HG02852 (cell line): ENCODE measurements around the gene PPP2R5B.

Experiments used
- ATAC-seq: cut with Tn5 transposase; IDR thresholded peaks from one replicate; pipeline ENCODE4 v1.9.1; 2021; ENCODE audit warnings: mild to moderate bottlenecking, moderate library complexity; ENCODE audit not compliant: unreplicated experiment

The PPP2R5B gene

GRCh38 chr11:64925536-64926436 is 1.3 kb downstream of the PPP2R5B start:
- no peak for ATAC-seq

DNA sequence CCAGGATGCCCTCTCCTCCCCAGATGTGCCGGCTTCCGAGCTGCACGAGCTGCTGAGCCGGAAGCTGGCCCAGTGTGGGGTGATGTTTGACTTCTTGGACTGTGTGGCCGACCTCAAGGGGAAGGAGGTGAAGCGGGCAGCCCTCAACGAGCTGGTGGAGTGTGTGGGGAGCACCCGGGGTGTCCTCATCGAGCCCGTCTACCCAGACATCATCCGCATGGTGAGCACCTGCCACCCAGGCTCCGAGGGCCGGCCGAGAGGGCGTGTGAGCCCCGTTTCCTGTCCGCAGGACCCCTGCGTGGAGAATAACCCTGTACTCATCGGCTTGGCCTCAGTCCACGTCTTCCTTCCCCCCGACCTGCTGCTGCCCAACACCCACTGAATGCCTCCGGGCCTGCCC is 2.2 kb downstream of the PPP2R5B start:
- no peak for ATAC-seq

GRCh38 chr11:64928957-64929356 is 4.5 kb downstream of the PPP2R5B start:
- ATAC-seq = no peak

- ATAC-seq = no peak
Measured at GRCh38 chr11:64929625-64930024, 5.1 kb downstream of the PPP2R5B start.

- no peak for ATAC-seq
Measured at GRCh38 chr11:64930340-64930739, 5.9 kb downstream of the PPP2R5B start.

GRCh38 chr11:64931290-64931689 is 6.8 kb downstream of the PPP2R5B start:
- no peak for ATAC-seq

GRCh38 chr11:64932324-64932723 is 7.8 kb downstream of the PPP2R5B start:
- no peak for ATAC-seq

DNA sequence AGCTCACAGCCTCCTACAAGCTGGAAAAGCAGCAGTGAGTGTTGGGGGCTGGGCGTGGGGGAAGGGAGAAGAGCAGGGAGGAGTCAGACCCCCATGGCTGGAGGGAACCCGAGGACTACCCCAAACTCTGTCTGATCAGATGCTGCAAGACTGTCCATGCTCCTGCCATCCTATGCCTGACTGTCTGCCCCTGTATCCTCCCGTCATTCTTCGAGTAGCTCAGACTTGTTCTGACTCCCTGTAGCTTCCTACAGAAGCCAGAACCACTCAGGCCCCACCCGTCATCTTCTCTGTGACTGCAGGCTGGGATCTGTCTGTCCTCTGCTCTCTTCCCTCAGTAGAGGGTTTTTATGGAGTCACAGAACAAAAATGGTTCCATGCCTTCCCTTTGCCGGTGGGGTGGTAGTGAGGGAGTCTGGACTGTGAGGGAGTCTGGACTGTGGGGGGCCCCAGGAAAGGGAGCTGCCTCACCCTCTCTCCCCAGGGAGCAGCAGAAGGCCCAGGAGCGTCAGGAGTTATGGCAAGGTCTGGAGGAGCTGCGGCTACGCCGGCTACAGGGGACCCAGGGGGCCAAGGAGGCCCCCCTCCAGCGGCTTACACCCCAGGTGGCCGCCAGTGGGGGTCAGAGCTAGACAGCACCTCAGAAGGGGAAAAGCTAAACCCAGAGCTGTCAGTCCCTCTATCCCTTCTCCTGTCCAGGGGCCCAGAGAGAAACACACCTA is 8.9 kb downstream of the PPP2R5B start:
- no peak for ATAC-seq

DNA sequence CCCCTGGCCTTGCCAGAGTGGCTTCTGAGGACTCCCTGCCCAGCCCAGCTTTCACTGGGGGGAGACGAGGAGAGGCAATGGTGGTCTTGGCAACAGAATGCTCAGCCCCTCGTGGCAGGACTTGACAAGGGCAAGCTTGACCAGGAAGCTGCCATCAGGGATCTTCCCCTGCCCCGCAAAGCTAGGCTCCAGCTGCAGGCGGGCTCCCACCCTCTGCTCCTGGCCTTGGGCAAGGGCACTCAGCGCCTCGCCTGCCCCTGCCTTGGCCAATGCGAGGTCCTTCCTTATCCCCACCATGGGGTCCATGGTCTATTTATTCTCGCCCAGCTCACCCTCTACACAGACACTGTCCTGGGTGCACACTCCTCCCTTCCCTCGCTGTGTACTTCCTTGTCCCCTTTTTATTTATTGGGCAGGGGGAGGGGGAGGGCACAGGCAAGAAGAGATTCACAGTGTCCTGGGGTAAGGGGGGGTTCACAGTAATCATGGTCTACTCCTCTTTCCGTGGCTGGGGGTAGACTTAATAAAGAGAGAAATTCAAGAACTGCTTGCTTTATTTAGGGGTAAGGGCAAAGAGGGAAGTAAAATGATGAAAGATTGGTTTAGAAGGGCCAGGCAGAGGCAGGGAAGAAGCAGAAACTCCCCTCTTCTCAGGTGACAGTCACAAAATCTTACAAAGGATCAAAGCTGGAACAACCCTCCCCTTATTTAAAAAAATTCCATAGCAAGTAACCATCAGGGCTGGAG is 9.6 kb downstream of the PPP2R5B start:
- ATAC-seq = no peak

DNA sequence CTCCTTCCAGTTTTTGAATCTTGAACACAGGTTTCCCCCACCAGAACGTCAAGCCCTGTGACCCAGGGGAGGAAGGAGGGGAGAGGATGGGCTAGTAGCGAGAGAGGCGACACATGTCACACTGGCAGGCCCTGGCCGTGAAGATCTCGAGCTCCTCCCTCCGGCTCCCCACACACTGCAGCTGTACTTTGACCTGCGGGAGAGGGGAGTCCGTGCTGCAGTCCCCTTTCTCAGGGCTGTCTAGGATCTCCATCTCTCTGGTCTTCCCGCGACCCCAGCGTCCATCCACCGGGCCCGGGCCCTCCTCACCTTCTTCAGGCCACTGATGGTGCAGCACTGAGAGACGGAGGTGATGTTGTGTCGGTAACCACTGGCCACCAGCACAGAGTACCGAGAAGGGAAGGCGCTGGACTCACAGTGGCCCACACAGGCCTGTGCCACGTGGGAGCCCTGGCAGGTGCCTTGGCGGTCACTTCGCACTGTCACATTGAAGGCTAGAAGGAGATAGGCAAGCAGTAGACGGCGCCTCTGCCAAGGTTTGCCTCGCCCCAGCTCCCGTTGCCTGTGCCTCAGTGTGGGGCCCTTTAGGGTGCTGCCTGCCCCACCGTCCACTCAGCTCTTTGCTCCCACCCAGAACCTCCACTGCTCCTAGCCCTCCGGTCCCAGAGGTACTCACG is 10.3 kb downstream of the PPP2R5B start:
- no peak for ATAC-seq

GRCh38 chr11:64935359-64936081 is 11.0 kb downstream of the PPP2R5B start, which contains the start of gene GPHA2:
TSS of gene GPHA2 (minus strand) at chr11:64935893. CDS start at chr11:64935460, 433 bp downstream.
- ATAC-seq = no peak

GRCh38 chr11:64936539-64936938 is 12.1 kb downstream of the PPP2R5B start:
- ATAC-seq = no peak

DNA sequence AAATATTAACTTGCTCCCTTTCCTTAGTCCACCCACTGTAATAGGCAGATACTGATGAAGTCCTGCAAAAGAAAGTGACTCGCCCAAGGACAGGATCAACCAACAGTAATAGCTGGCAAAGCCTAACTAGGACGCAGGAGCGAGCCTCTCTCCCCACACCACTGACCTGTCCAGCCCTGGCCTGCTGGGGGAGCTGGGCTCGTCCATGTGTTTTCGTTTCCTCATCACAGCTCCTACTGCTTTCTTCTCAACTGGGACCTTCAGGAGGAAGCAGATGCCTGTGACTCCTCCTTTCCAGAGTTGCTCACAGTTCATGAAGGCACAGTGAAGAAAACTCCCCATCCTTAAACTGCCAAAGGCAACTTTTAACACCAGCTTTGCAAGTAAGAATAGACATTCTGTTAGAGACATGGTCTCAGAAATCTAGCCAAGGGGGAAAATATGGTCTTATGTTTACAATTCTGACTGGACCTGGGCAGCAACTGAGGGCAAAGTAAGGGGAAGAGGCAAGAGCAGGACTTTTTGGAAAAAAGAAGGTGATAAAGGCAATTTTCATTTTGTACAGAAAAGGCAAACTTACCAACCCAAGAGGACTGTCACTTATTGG is 22.8 kb downstream of the PPP2R5B start:
- ATAC-seq = no peak

DNA sequence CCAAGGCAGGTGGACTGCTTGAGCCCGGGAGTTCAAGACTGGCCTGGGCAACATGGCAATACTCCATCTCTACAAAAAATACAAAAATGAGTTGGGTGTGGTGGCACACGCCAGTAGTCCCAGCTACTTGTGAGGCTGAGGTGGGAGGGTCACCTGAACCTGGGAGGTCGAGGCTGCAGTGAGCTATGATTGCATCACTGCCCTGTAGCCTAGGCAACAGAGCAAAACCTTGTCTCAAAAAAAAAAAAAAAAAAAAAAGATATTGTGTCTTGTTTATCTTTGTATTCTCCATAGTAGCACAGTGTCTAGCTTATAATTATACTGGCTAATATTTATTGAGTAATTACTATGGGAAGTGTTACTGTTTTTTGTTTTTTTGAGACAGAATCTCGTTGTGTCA is 27.0 kb downstream of the PPP2R5B start:
- no peak for ATAC-seq

DNA sequence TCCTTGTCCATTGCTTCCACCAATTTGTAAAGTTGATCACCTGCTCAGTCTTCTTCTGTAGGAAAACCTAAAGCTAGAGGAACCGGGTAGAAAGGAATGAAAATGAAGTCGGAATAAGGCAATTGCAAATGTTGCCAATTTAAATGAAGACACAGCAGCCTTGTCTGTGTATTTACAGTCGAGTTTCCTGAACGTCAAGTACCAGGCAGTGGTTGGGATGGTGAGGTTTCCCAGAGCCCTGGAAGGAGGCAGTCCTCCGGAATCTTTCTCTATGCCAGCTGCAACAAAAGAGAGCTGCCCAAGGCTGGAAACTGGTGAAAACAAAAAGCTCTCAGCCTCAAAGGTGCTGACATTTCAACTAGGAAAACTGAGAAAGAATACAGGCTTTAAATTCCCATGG is 29.7 kb downstream of the PPP2R5B start:
- no peak for ATAC-seq

DNA sequence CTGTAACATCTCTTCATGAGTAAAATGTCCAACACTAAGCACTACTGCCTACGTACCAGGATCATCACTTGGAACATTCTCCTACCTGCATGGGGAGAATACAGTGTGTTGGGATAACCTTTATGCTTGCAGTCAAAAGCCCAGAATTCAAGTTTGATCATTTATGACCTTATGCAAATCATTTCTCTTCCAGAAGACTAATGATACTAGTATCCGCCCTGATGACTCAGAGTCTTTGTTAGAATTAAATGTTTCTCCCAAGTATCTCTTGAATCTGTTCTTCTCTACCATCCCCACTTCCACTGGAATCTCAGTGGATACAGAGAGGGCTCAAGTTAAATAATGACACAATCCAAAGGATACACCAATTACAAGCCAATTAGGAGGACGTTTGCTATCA is 35.0 kb downstream of the PPP2R5B start:
- ATAC-seq = no peak

DNA sequence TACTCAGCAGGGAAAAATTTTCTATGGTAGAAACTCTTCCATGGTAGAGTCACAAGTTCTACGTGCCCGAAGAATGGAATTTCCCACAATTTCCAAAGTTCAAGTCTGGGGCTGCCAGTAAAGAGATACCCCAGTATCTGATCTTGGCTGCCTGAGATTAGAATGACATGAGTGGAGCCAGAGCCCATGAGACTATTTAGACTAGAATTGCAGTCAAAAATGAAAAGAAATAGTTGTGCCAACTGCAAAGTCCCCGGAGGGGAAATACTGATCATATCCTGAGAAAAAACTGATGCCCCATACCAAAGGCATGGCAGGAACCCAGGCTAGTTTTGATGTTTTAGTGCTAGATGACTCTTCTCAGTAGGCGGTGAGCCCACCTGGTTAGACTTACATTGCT is 36.2 kb downstream of the PPP2R5B start:
- ATAC-seq = no peak

GRCh38 chr11:64963072-64963631 is 38.7 kb downstream of the PPP2R5B start:
- no peak for ATAC-seq

DNA sequence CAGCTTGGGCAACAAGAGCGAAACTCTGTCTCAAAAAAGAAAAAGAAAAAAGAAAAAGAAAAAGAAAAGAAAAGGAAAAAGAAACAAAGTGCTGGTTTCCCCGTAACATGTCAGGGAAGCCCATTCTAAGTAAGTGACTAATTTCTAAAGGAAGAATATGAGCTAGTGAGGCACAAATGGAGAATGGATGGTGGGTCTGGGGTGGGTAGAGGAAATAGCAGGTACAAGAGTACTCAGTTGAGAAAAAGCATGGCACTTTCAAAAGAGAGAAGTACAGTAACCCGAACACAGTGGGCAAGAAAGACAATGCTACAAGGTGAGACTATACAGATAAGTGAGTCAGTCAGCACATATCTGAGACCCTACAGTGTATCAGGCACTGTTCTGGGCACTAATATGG is 42.9 kb downstream of the PPP2R5B start:
- ATAC-seq = no peak
